OCI-LY7 (cell line): ENCODE measurements around the gene CCDC141.

Experiments
- EZH2phosphoT487 ChIP-seq: fragments of 200-600 bp; sonication (generic); IDR thresholded peaks from 2 replicates; pipeline ENCODE4 v1.6.1; 2018; ENCODE audit warnings: low read depth, borderline replicate concordance, mild to moderate bottlenecking, mixed run types, antibody characterized with exemption, low read length, moderate library complexity, mixed read lengths
- TF ChIP-seq, protein P1 (sequence below): fragments of 200-600 bp; sonication (generic); conservative IDR thresholded peaks from 2 replicates; pipeline ENCODE4 v1.5.1; 2014; ENCODE audit warnings: mild to moderate bottlenecking, antibody characterized with exemption, low read length, moderate library complexity, mixed read lengths

DNA sequence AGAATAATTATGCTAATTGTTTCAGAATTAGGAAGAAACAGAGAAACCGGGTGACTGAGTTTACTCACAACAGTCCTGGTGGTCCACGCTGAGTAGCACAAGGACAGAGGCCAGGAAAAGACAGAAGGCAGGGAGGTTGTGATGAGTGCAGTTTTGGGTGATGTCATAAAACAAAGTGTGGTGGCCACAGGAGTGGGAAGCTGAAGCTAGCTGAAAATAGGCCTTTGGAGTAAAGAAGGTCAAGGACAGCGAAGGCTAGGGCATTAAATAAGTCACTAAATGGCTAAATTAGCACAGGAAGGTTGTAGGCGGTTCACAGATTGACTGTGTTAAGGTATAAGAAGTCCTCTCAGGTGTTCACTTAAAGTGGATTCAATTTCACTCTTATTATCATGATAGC lies 121.9 kb downstream of the CCDC141 start:
- TF ChIP-seq, protein P1, sequence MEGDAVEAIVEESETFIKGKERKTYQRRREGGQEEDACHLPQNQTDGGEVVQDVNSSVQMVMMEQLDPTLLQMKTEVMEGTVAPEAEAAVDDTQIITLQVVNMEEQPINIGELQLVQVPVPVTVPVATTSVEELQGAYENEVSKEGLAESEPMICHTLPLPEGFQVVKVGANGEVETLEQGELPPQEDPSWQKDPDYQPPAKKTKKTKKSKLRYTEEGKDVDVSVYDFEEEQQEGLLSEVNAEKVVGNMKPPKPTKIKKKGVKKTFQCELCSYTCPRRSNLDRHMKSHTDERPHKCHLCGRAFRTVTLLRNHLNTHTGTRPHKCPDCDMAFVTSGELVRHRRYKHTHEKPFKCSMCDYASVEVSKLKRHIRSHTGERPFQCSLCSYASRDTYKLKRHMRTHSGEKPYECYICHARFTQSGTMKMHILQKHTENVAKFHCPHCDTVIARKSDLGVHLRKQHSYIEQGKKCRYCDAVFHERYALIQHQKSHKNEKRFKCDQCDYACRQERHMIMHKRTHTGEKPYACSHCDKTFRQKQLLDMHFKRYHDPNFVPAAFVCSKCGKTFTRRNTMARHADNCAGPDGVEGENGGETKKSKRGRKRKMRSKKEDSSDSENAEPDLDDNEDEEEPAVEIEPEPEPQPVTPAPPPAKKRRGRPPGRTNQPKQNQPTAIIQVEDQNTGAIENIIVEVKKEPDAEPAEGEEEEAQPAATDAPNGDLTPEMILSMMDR: no peak
- no peak for TF ChIP-seq EZH2phosphoT487
